MG63 (cell line): ENCODE data around the gene RFX8. TPM values are rescaled to one million over a fixed set of nuclear protein-coding genes. Genes with fewer than 3 reads are reported as not detected.
A peak's percentile ranks its signal among the peaks of the same experiment; 100 is the strongest.

Source experiments
- DNase-seq: peaks from one replicate; pipeline ENCODE4 v3.0.0-alpha.2; 2020
- H3K27me3 ChIP-seq: fragments of 250-450 bp; sonication (Bioruptor Pico); 2 replicates; pipeline ENCODE4 v1.5.1; 2020; ENCODE audit warnings: mild to moderate bottlenecking, moderate library complexity
- H3K36me3 ChIP-seq: fragments of 250-450 bp; sonication (Bioruptor Pico); 2 replicates; pipeline ENCODE4 v1.5.1; 2020; ENCODE audit warnings: mild to moderate bottlenecking, moderate library complexity
- H3K4me3 ChIP-seq: fragments of 250-450 bp; sonication (Bioruptor Pico); 2 replicates; pipeline ENCODE4 v1.5.1; 2020; ENCODE audit warnings: mild to moderate bottlenecking, moderate library complexity
- H3K9me3 ChIP-seq: fragments of 250-450 bp; sonication (Bioruptor Pico); 2 replicates; pipeline ENCODE4 v1.5.1; 2020; ENCODE audit warnings: mild to moderate bottlenecking, moderate library complexity
- total RNA-seq: library from RNA; depleted of rRNA; stranded (reverse); fragments of >200 nt; shearing (Covaris generic); gene quantifications from 2 replicates; pipeline ENCODE4 v1.2.3, GENCODE V29; 2014; ENCODE audit warnings: low replicate concordance

RFX8 gene
- total RNA-seq, 1 experiment from 2014 or later: not detected

- DNase-seq: no peak
- Histone ChIP-seq H3K9me3 (no peaks in the 10 kb centered on the region), H3K36me3 (no peaks in the 10 kb centered on the region), H3K4me3 (no peak overlapping the region), H3K27me3 (no peaks in the 10 kb centered on the region)
Measured at GRCh38 chr2:101432411-101433181, 42.3 kb downstream of the RFX8 start.

- no peak for DNase-seq
- Histone ChIP-seq H3K9me3 (no peaks in the 10 kb centered on the region), H3K36me3 (no peaks in the 10 kb centered on the region), H3K27me3 (no peaks in the 10 kb centered on the region), H3K4me3 (no peak overlapping the region)
Measured at GRCh38 chr2:101431486-101431885, 43.4 kb downstream of the RFX8 start.

DNA sequence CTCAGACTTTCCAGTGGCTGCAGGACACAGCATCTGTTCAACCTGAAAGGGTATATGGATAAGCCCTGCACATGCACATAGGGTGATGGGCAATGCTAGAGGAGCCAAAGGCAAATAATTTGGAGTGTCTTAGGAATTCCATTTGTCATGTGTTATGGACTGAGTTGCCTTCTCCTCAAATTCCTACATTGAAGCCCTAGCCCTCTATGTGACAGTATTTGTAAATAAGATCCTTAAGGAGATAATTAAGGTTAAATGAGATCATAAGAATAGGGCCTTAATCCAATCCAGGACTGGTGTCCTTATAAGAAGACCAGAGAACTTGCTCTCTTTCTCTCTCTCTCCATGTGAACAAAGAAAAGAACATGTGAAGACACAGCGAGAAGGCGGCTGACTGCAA, 44.8 kb downstream of the RFX8 start:
- Histone ChIP-seq H3K4me3 (no peak overlapping the region), H3K9me3 (no peaks in the 10 kb centered on the region), H3K27me3 (no peaks in the 10 kb centered on the region), H3K36me3 (no peaks in the 10 kb centered on the region)
- DNase-seq: no peak

GRCh38 chr2:101429453-101429852, 45.5 kb downstream of the RFX8 start:
- no peak overlapping the region for H3K4me3 ChIP-seq
- H3K9me3 ChIP-seq: no peaks in the 10 kb centered on the region

GRCh38 chr2:101428422-101429176, 46.3 kb downstream of the RFX8 start:
- no peak for DNase-seq
- H3K4me3 ChIP-seq: no peak overlapping the region
- no peaks in the 10 kb centered on the region for H3K36me3 ChIP-seq

More at GRCh38 chr2:101429453-101429852, 45.5 kb downstream of the RFX8 start:
- H3K36me3 ChIP-seq: no peaks in the 10 kb centered on the region
- no peak for DNase-seq
- no peaks in the 10 kb centered on the region for H3K27me3 ChIP-seq

GRCh38 chr2:101427743-101428142, 47.2 kb downstream of the RFX8 start:
- Histone ChIP-seq H3K4me3 (no peak overlapping the region), H3K9me3 (no peaks in the 10 kb centered on the region), H3K36me3 (no peaks in the 10 kb centered on the region), H3K27me3 (no peaks in the 10 kb centered on the region)
- no peak for DNase-seq

More at GRCh38 chr2:101428422-101429176, 46.3 kb downstream of the RFX8 start:
- Histone ChIP-seq H3K27me3 (no peaks in the 10 kb centered on the region), H3K9me3 (no peaks in the 10 kb centered on the region)

- H3K36me3 ChIP-seq: no peaks in the 10 kb centered on the region
- no peak overlapping the region for H3K4me3 ChIP-seq
- no peaks in the 10 kb centered on the region for H3K9me3 ChIP-seq
- DNase-seq: no peak
- no peaks in the 10 kb centered on the region for H3K27me3 ChIP-seq
Measured at GRCh38 chr2:101427240-101427639, 47.7 kb downstream of the RFX8 start.

DNA sequence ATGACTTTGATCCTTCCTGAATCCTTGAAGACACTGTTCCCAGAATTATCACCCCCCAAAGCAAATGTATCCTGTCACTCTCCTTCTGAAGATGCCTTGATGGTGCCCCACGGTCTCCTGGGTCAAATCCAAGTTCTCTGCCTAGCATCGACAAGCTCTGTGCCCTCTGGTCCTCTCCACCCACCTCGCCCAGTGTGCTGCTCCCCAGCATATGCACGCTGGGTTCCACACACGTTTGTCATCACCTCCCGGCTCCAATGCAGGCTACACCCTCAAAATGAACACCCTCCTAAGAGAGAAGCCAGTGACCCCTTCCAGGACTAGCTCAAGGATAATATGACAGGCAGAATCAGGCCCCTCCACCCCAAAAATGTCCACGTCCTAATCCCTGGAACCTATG, 48.1 kb downstream of the RFX8 start:
- Histone ChIP-seq H3K27me3 (no peaks in the 10 kb centered on the region), H3K4me3 (no peak overlapping the region), H3K9me3 (no peaks in the 10 kb centered on the region), H3K36me3 (no peaks in the 10 kb centered on the region)
- no peak for DNase-seq

GRCh38 chr2:101420623-101421022, 54.3 kb downstream of the RFX8 start:
- H3K4me3 ChIP-seq: no peak overlapping the region
- DNase-seq: no peak
- no peaks in the 10 kb centered on the region for H3K27me3 ChIP-seq
- no peaks in the 10 kb centered on the region for H3K36me3 ChIP-seq
- no peaks in the 10 kb centered on the region for H3K9me3 ChIP-seq

DNA sequence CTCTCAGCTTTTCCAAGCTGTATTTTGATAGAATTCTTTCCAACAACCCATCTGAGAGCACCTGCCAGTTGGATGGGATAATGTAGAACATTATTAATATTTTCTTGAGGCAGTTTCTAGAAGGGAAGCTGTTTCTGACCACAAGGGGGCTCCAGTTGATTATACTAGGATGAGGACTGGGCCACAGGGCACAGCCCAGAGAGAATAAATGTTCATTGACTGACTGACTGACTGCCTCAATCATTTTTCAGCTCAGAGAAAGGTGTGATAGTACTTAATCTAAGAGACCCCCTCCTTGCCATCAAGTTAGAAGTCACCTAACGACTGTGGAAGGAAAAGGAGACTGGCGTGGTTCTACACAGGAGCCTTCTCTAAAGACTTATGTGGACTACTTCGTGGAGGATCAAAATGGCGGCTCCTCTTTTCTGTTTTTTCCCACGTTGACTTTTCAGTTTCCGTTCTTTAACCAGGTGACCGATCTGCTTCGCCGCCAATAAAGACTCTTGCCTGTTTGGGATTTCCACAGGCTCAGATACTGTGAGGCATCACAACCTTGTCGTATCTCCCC, 55.7 kb downstream of the RFX8 start:
- Histone ChIP-seq H3K4me3 (no peak overlapping the region), H3K27me3 (no peaks in the 10 kb centered on the region), H3K36me3 (no peaks in the 10 kb centered on the region), H3K9me3 (no peaks in the 10 kb centered on the region)
- peak; percentile 23 for DNase-seq

DNA sequence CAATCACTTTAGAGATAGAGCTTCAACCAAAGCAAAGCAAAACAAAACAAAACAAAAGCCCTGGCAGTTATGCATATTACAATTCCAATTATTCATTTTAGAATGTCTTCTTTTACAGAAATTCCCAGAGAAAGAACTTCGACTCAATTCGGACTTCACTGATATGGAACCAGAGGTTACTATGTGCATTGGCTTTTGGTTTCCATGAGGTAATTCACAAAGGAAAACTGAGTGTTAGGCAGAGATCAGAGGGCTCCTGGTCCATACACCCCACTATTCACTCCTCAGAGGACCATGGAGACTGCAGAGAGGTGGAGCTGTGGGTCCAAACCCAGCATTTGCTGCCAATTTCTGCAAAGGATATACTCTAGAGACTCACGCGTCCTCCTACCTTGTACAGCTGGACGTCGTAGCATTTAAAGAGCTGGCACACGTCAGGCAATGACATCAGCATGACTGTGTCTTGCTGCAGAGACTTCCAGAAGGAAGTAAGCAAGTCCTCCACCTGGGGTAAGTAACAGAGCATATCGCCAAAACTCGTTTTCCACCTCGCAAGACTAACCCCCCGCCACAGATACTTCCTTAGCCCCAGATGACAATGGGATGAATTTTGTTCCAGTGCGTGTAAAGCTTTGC, 56.3 kb downstream of the RFX8 start:
- no peaks in the 10 kb centered on the region for H3K9me3 ChIP-seq
- DNase-seq: no peak
- no peaks in the 10 kb centered on the region for H3K27me3 ChIP-seq
- H3K36me3 ChIP-seq: no peaks in the 10 kb centered on the region
- no peak overlapping the region for H3K4me3 ChIP-seq

GRCh38 chr2:101416609-101417008, 58.3 kb downstream of the RFX8 start:
- H3K27me3 ChIP-seq: no peaks in the 10 kb centered on the region
- H3K4me3 ChIP-seq: no peak overlapping the region
- H3K36me3 ChIP-seq: no peaks in the 10 kb centered on the region
- H3K9me3 ChIP-seq: no peaks in the 10 kb centered on the region
- DNase-seq: no peak

DNA sequence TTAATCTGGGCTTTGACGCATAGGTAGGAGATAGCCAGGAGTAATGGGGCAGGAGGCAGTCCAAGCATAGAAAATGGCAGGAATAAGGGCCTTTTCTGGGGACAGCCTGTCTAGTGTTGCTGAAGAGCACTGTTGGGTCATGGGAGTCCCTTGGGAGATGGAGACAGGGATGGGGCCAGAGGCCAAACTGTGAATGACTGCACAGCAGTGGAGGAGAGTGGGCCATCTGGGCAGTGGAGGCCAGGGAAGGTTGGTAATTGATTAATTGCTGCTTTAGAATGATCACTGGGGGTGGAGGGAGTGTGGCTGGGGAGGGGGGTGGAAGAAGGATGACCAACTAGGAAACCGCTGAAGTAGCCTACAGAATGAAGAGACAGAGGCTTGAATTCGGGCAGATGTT, 59.0 kb downstream of the RFX8 start:
- Histone ChIP-seq H3K36me3 (no peaks in the 10 kb centered on the region), H3K9me3 (no peaks in the 10 kb centered on the region), H3K4me3 (no peak overlapping the region), H3K27me3 (no peaks in the 10 kb centered on the region)
- DNase-seq: no peak

DNA sequence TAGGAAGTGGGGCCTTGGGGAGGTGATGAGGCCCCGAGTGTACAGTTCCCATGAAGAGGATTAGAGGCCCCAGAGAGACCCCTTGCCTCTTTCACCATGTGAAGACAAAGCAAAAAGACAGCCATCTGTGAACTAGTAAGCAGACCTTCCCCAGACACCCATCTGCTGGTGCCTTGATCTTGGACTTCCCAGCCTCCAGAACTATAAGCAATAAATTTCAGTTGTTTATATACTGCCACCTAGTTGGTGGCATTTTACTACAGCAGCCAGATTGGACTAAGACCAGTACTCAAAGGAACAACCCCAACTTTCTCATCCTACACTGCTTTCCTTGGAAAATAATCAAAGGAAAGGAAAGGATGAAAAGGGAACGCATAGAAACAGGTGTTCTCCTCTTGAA, 59.7 kb downstream of the RFX8 start:
- Histone ChIP-seq H3K9me3 (no peaks in the 10 kb centered on the region), H3K27me3 (no peaks in the 10 kb centered on the region), H3K4me3 (no peak overlapping the region), H3K36me3 (no peaks in the 10 kb centered on the region)
- no peak for DNase-seq

- no peak for DNase-seq
- Histone ChIP-seq H3K9me3 (no peaks in the 10 kb centered on the region), H3K4me3 (no peak overlapping the region), H3K27me3 (no peaks in the 10 kb centered on the region), H3K36me3 (no peaks in the 10 kb centered on the region)
Measured at GRCh38 chr2:101412092-101412694, 62.7 kb downstream of the RFX8 start.

GRCh38 chr2:101410746-101411145, 64.2 kb downstream of the RFX8 start:
- no peak overlapping the region for H3K4me3 ChIP-seq
- no peaks in the 10 kb centered on the region for H3K27me3 ChIP-seq
- H3K9me3 ChIP-seq: no peaks in the 10 kb centered on the region
- H3K36me3 ChIP-seq: no peaks in the 10 kb centered on the region
- DNase-seq: no peak

DNA sequence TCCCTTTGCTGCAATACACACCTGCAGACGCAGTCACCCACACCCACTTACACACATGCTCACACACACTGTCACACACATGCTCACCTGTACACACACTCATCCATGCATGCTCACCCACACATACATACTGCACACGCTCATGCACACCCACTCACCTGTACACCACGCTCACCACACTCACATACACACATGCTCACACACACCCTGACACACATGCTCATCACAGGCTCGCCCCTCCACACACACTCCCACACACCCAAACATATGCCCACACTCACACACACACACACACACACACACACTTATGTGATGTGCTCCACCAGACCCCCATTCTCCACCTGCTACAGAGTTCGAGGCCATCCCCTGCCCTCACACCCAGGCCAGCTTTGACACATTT, 64.8 kb downstream of the RFX8 start:
- H3K36me3 ChIP-seq: no peaks in the 10 kb centered on the region
- no peak for DNase-seq
- H3K27me3 ChIP-seq: no peaks in the 10 kb centered on the region
- H3K9me3 ChIP-seq: no peaks in the 10 kb centered on the region
- no peak overlapping the region for H3K4me3 ChIP-seq
